B cell (primary cell): ENCODE measurements around the gene CTIF.

ENCODE experiments used
- EZH2 ChIP-seq: IDR thresholded peaks from 2 replicates; pipeline ENCODE4 v1.6.1; 2012; ENCODE audit warnings: borderline replicate concordance, low read depth, mild to moderate bottlenecking, moderate library complexity, low read length; ENCODE audit not compliant: insufficient read depth, poor library complexity, severe bottlenecking
- TF ChIP-seq, protein P1 (sequence below): fragments of 200-600 bp; IDR thresholded peaks from one replicate; pipeline ENCODE4 v1.8.0; 2022; ENCODE audit warnings: antibody characterized with exemption, mild to moderate bottlenecking

DNA sequence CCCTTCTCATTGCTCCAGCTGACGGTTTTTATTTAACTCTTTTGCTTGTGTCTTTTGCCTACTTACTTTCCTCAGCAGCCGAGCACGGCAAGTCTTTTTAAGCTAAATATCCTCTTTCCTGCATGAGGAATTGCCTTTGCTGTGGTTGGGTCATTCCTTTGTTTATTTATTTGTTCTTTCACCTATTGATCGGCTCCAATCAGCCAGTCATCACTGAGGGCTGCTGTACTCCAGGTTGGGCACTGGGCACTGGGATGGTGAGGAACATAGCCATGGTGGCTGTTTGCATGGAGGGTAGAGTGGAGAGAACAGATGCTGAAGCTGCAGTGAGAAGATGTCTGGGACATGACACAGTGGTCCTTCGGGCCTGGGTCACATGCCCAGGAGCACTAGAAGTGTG, 105.2 kb downstream of the CTIF start:
- TF ChIP-seq, protein P1, sequence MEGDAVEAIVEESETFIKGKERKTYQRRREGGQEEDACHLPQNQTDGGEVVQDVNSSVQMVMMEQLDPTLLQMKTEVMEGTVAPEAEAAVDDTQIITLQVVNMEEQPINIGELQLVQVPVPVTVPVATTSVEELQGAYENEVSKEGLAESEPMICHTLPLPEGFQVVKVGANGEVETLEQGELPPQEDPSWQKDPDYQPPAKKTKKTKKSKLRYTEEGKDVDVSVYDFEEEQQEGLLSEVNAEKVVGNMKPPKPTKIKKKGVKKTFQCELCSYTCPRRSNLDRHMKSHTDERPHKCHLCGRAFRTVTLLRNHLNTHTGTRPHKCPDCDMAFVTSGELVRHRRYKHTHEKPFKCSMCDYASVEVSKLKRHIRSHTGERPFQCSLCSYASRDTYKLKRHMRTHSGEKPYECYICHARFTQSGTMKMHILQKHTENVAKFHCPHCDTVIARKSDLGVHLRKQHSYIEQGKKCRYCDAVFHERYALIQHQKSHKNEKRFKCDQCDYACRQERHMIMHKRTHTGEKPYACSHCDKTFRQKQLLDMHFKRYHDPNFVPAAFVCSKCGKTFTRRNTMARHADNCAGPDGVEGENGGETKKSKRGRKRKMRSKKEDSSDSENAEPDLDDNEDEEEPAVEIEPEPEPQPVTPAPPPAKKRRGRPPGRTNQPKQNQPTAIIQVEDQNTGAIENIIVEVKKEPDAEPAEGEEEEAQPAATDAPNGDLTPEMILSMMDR, result no peak
- TF ChIP-seq EZH2, result no peak
